A673 (cell line): ENCODE measurements around the gene ACCSL.

Experiments
- EZH2 ChIP-seq: fragments of 200-600 bp; sonication (generic); IDR thresholded peaks from 2 replicates; pipeline ENCODE4 v1.6.1; 2017; ENCODE audit warnings: borderline replicate concordance, low read depth, mild to moderate bottlenecking, mixed read lengths, antibody characterized with exemption, low read length; ENCODE audit not compliant: poor library complexity, severe bottlenecking
- TF ChIP-seq, protein P1 (sequence below): fragments of 300-800, 200-600 bp; sonication (generic); conservative IDR thresholded peaks from 2 replicates; pipeline ENCODE4 v1.5.1; 2017; ENCODE audit warnings: low read depth, mild to moderate bottlenecking, antibody characterized with exemption, low read length, moderate library complexity, mixed read lengths

DNA sequence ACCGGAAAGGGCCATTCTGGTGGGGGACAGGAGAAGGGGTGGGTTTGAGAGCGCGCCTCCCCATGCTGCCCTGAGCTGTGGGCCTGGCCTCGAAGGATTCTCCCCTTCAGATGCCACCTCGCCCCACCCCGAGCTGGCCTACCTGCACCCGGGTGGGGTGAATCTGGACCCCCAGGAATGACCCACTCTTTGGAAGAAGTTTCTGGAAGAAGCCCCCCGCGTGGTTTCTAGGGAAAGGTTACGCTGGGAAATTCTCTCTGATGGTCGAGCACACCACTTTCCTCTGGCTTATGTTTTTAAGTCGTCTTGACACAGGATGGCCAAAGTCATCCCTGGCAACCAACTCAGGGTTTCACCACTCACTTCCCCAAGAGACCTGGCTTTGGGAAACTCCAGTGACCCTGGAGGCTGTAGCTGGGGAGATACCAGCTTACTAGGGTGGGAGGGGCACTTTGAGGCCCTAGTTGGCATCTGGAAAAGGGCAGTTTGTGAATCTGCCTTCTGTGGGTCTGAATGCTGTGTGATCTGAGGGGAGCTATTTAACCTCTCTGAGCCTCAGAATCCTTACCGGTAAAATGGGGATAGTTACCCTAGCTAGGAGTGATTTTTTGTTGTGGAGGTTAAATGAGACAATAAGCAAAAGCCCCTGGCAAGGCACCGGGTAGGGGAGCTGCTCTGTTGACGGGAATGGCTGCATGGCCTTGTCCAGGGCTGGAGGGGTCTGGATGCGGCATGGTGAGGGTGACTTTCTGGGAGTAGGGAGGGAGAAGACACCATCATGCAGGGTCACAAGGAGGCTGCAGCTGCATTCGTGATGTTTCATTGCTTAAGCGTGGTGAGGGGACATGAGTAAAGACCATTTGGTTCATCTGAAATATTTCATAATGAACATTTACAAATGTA lies 45.3 kb upstream of the ACCSL start:
- TF ChIP-seq, protein P1, sequence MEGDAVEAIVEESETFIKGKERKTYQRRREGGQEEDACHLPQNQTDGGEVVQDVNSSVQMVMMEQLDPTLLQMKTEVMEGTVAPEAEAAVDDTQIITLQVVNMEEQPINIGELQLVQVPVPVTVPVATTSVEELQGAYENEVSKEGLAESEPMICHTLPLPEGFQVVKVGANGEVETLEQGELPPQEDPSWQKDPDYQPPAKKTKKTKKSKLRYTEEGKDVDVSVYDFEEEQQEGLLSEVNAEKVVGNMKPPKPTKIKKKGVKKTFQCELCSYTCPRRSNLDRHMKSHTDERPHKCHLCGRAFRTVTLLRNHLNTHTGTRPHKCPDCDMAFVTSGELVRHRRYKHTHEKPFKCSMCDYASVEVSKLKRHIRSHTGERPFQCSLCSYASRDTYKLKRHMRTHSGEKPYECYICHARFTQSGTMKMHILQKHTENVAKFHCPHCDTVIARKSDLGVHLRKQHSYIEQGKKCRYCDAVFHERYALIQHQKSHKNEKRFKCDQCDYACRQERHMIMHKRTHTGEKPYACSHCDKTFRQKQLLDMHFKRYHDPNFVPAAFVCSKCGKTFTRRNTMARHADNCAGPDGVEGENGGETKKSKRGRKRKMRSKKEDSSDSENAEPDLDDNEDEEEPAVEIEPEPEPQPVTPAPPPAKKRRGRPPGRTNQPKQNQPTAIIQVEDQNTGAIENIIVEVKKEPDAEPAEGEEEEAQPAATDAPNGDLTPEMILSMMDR: no peak
- no peak for TF ChIP-seq EZH2
